K562 (cell line): ENCODE results near the gene PPFIA1. TPM values are rescaled to one million over a fixed set of nuclear protein-coding genes. Genes with fewer than 3 reads are reported as not detected.

Experiments used
- L3MBTL2 ChIP-seq: fragments of 450-650 bp; IDR thresholded peaks from 2 replicates; pipeline ENCODE4 v1.6.1; 2016; ENCODE audit warnings: mild to moderate bottlenecking, moderate library complexity
- MTA3 ChIP-seq: fragments of 450-650 bp; formaldehyde crosslinking; IDR thresholded peaks from 2 replicates; pipeline ENCODE4 v1.6.1; 2017; ENCODE audit warnings: mild to moderate bottlenecking, borderline replicate concordance
- TBP ChIP-seq: optimal IDR thresholded peaks from 2 replicates; pipeline ENCODE3; 2011; ENCODE audit warnings: low read depth, low read length, improper control_type of control experiment
- THAP12 ChIP-seq: fragments of 250-450 bp; sonication (Bioruptor Pico); IDR thresholded peaks from 2 replicates; pipeline ENCODE4 v1.9.0; 2021; ENCODE audit warnings: mild to moderate bottlenecking, inconsistent platforms
- ZNF586 ChIP-seq: fragments of 450-650 bp; formaldehyde crosslinking; conservative IDR thresholded peaks from 2 replicates; pipeline ENCODE4 v1.4.0; 2020; ENCODE audit warnings: mild to moderate bottlenecking, moderate library complexity
- ZNF592 ChIP-seq: fragments of 450-650 bp; IDR thresholded peaks from 2 replicates; pipeline ENCODE4 v1.6.1; 2017; ENCODE audit warnings: antibody characterized with exemption, mild to moderate bottlenecking
- ZNF76 ChIP-seq: fragments of 250-450 bp; sonication (Bioruptor Pico); IDR thresholded peaks from 2 replicates; pipeline ENCODE4 v1.4.0; 2020; ENCODE audit warnings: mild to moderate bottlenecking, moderate library complexity, borderline replicate concordance
- polyA plus RNA-seq, 8 experiments: library from polyadenylated mRNA; depleted of rRNA in 4 of 8; stranded (reverse) in 5 of 8; unstranded in 3 of 8; fragments of >200 nt; fragmentation: Nextera tagmentation in 2 of 8; fragmentation: Illumina TruSeq in 1 of 8; extraction: Ambion mirVana in 2 of 8; extraction: Trizol in 1 of 8; gene quantifications; 2 replicates each; pipeline versions ENCODE4 v1.2.1 to v1.2.3, GENCODE V29; 2011 to 2014; ENCODE audit warnings: inconsistent platforms in 1 of 8, missing spikeins in 1 of 8
- total RNA-seq, 7 experiments: library from RNA; depleted of rRNA in 6 of 7; stranded (reverse); fragments of >200 nt in 6 of 7; fragmentation: Illumina TruSeq in 2 of 7; extraction: Trizol in 2 of 7; gene quantifications; 2 replicates each; pipeline versions ENCODE4 v1.2.1 to v1.2.3, GENCODE V29; 2011 to 2021; ENCODE audit warnings: low replicate concordance in 1 of 7

PPFIA1 gene
- total and polyA plus RNA-seq, 9 of the 15 experiments (the other 6 are each of a cell fraction or from before 2014, with no cell fraction given): 9.9 to 41.5 (median 28.5) TPM

GRCh38 chr11:70397983-70398833, 127.7 kb downstream of the PPFIA1 start, which contains the start of gene CTTN (continued):
- TF ChIP-seq THAP12 (CRISPR knock-in tag) (peak; percentile 36; the same call in 1 of the 2 replicates), ZNF592 (peak; percentile 61), MTA3 (no peak; the same call in 1 of the 2 replicates), TBP (peak; percentile 57), ZNF586 (CRISPR knock-in tag) (no peak), ZNF76 (CRISPR knock-in tag) (0 out of 2 replicates have a peak, but pooled peaks have one; percentile 60), L3MBTL2 (peak; percentile 86)
- TF ChIP-seq, all 486 proteins: peak for 110
